Neuronal stem cell (in vitro differentiated cells): Measurements from ENCODE around the gene SMC1B.

ENCODE experiments used
- DNase-seq: peaks from one replicate; pipeline ENCODE4 v3.0.0-alpha.2; 2013; ENCODE audit warnings: low spot score
- H2AFZ ChIP-seq: one replicate; pipeline ENCODE4 v1.6.1; 2013; ENCODE audit warnings: mild to moderate bottlenecking, low read length, inconsistent platforms
- H2AK5ac ChIP-seq: 2 replicates; pipeline ENCODE4 v1.6.1; 2013; ENCODE audit warnings: low read depth, mild to moderate bottlenecking, inconsistent platforms, low read length, moderate library complexity, mixed read lengths
- H2BK120ac ChIP-seq: 2 replicates; pipeline ENCODE4 v1.6.1; 2013; ENCODE audit warnings: low read depth, mild to moderate bottlenecking, inconsistent platforms, low read length, moderate library complexity, mixed read lengths
- H2BK12ac ChIP-seq: one replicate; pipeline ENCODE4 v1.6.1; 2013; ENCODE audit warnings: low read length, inconsistent platforms
- H2BK15ac ChIP-seq: 2 replicates; pipeline ENCODE4 v1.6.1; 2013; ENCODE audit warnings: mild to moderate bottlenecking, low read length, inconsistent platforms, mixed read lengths
- H2BK5ac ChIP-seq: one replicate; pipeline ENCODE4 v1.6.1; 2013; ENCODE audit warnings: inconsistent platforms, mild to moderate bottlenecking, low read length, moderate library complexity
- H3K14ac ChIP-seq: one replicate; pipeline ENCODE4 v1.6.1; 2013; ENCODE audit warnings: low read length, inconsistent platforms
- H3K18ac ChIP-seq: 2 replicates; pipeline ENCODE4 v1.6.1; 2013; ENCODE audit warnings: low read length, inconsistent platforms
- H3K23ac ChIP-seq: 2 replicates; pipeline ENCODE4 v1.6.1; 2013; ENCODE audit warnings: low read depth, mild to moderate bottlenecking, mixed read lengths, low read length, inconsistent platforms; ENCODE audit not compliant: poor library complexity
- H3K27ac ChIP-seq: replicated peaks from 3 replicates; pipeline ENCODE4 v1.5.1; 2013; ENCODE audit warnings: low read length, inconsistent platforms
- H3K27me3 ChIP-seq, 3 experiments: 2 replicates each; pipeline ENCODE4 v1.6.1; 2013; ENCODE audit warnings: low read length in 3 of 3, mild to moderate bottlenecking in 2 of 3, inconsistent platforms in 1 of 3, low read depth in 1 of 3, mixed read lengths in 1 of 3, moderate library complexity in 1 of 3; ENCODE audit not compliant: control insufficient read depth in 3 of 3, insufficient read depth in 3 of 3
- H3K36me3 ChIP-seq, 2 donors: replicated peaks in 1 of 2; 2 replicates each; pipeline ENCODE4 v1.6.1; 2013; ENCODE audit warnings: low read length in 2 of 2; ENCODE audit not compliant: control insufficient read depth in 2 of 2, insufficient read depth in 2 of 2
- H3K4ac ChIP-seq: 2 replicates; pipeline ENCODE4 v1.6.1; 2013; ENCODE audit warnings: inconsistent platforms, mild to moderate bottlenecking, low read length, moderate library complexity
- H3K4me1 ChIP-seq, 2 donors: 1 replicate in 1 of 2; 2 replicates in 1 of 2; pipeline ENCODE4 v1.6.1; 2013; ENCODE audit warnings: low read length in 2 of 2, low read depth in 1 of 2; ENCODE audit not compliant: control insufficient read depth in 2 of 2, insufficient read depth in 1 of 2
- H3K4me2 ChIP-seq: one replicate; pipeline ENCODE4 v1.6.1; 2013; ENCODE audit warnings: mild to moderate bottlenecking, low read length, inconsistent platforms; ENCODE audit not compliant: insufficient read depth, poor library complexity, severe bottlenecking
- H3K4me3 ChIP-seq, 2 donors: 2 replicates each; pipeline ENCODE4 v1.5.1; 2013; ENCODE audit warnings: low read length in 2 of 2, mild to moderate bottlenecking in 2 of 2, inconsistent platforms in 1 of 2, moderate library complexity in 1 of 2
- H3K79me1 ChIP-seq: one replicate; pipeline ENCODE4 v1.6.1; 2013; ENCODE audit warnings: low read depth, mild to moderate bottlenecking, inconsistent platforms, low read length, moderate library complexity
- H3K9ac ChIP-seq: one replicate; pipeline ENCODE4 v1.6.1; 2013; ENCODE audit warnings: mild to moderate bottlenecking, low read depth, low read length, inconsistent platforms; ENCODE audit not compliant: poor library complexity
- H3K9me3 ChIP-seq, 2 donors: replicated peaks in 1 of 2; 2 replicates each; pipeline versions ENCODE3 to v1.6.1; 2013; ENCODE audit warnings: low read length in 2 of 2, mild to moderate bottlenecking in 2 of 2, inconsistent platforms in 1 of 2, low read depth in 1 of 2, mixed read lengths in 1 of 2, moderate library complexity in 1 of 2; ENCODE audit not compliant: control insufficient read depth in 2 of 2, insufficient read depth in 1 of 2
- H4K8ac ChIP-seq: one replicate; pipeline ENCODE4 v1.6.1; 2013; ENCODE audit warnings: low read depth, mild to moderate bottlenecking, inconsistent platforms, low read length, moderate library complexity
- H4K91ac ChIP-seq: one replicate; pipeline ENCODE4 v1.6.1; 2013; ENCODE audit warnings: low read length, low read depth, mild to moderate bottlenecking, inconsistent platforms; ENCODE audit not compliant: poor library complexity
- WGBS, 2 donors: extraction: QIAGEN DNeasy Blood & Tissue Kit; methylation state at CpG; one replicate each; pipeline ENCODE4 v1.1.7; 2013; ENCODE audit warnings: missing lambda C conversion rate in 2 of 2, mixed read lengths in 1 of 2; ENCODE audit not compliant: insufficient read length in 2 of 2, insufficient replicate concordance in 1 of 2; ENCODE audit errors: extremely low coverage in 2 of 2; 5-methylcytosine and 5-hydroxymethylcytosine counted together

SMC1B gene

GRCh38 chr22:45428391-45429385, 15.3 kb upstream of the SMC1B start:
- WGBS, 2 donors, result no CpG with 5 or more reads among the region's 19 CpGs
- Histone ChIP-seq H3K4me3 (no peak overlapping the region), H2AFZ (no peak overlapping the region), H3K4ac (no peak overlapping the region), H2BK5ac (no peak overlapping the region), H2AK5ac (no peak overlapping the region), H4K8ac (no peak overlapping the region), H3K9ac (no peak overlapping the region), H2BK15ac (no peak overlapping the region), H3K36me3 (no peaks in the 10 kb centered on the region), H3K18ac (no peak overlapping the region), H3K4me1 (no peaks in the 10 kb centered on the region), H3K4me2 (no peak overlapping the region), H3K27ac (no peak overlapping the region), H3K23ac (no peak overlapping the region), H3K9me3 (peaks cover 0 to 3% of the 10 kb centered on the region in 2 donors), H3K27me3 (peaks cover 0 to 18% (median 0%) of the 10 kb centered on the region in 3 experiments), H2BK12ac (peak overlapping the region; percentile 59), H3K14ac (peak overlapping the region; percentile 21), H3K79me1 (no peaks in the 10 kb centered on the region), H2BK120ac (no peak overlapping the region), H4K91ac (no peak overlapping the region)
- DNase-seq, result no peak

GRCh38 chr22:45427114-45427513, 13.7 kb upstream of the SMC1B start:
- no CpG with 5 or more reads among the region's 2 CpGs for WGBS, 2 donors

DNA sequence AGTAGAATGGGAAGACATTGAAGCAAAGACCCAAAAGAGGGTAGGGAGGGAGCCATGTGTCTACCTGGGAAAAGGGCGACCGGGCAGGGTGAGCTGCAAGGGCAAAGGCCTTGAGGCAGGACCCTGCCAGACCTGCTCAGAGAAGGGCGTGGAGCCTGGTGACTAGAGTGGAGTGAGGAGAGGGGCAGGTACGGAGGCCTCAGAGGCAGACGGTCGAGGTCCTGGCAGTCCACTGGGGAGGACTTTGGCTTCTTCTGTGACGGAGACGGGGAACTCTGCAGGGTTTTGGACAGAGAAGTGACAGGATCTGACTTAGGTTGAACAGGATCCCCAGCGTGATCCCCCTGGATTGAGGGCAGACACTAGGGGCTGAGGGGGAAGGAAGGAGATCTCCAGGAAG, 13.0 kb upstream of the SMC1B start:
- Histone ChIP-seq H2BK12ac (no peak overlapping the region), H2AFZ (no peak overlapping the region), H3K4ac (no peak overlapping the region), H4K8ac (no peak overlapping the region), H3K27ac (no peak overlapping the region), H3K9ac (no peak overlapping the region), H3K36me3 (no peaks in the 10 kb centered on the region), H3K4me2 (no peak overlapping the region), H3K79me1 (no peaks in the 10 kb centered on the region), H3K18ac (peak overlapping the region; percentile 11), H3K9me3 (peaks cover 0 to 3% of the 10 kb centered on the region in 2 donors), H3K4me3 (no peak overlapping the region), H4K91ac (no peak overlapping the region), H3K23ac (no peak overlapping the region), H2BK120ac (no peak overlapping the region), H3K14ac (no peak overlapping the region), H3K4me1 (no peaks in the 10 kb centered on the region), H2BK5ac (no peak overlapping the region), H2BK15ac (no peak overlapping the region), H3K27me3 (peaks cover 0 to 22% (median 0%) of the 10 kb centered on the region in 3 experiments), H2AK5ac (no peak overlapping the region)
- no CpG with 5 or more reads among the region's 9 CpGs for WGBS, 2 donors
- DNase-seq, result no peak

More at GRCh38 chr22:45427114-45427513, 13.7 kb upstream of the SMC1B start:
- no peak overlapping the region for H2BK15ac ChIP-seq
- H3K27ac ChIP-seq, result no peak overlapping the region
- H3K36me3 ChIP-seq, result no peaks in the 10 kb centered on the region
- no peak overlapping the region for H2AFZ ChIP-seq
- no peak overlapping the region for H2AK5ac ChIP-seq
- H4K91ac ChIP-seq, result no peak overlapping the region
- no peak for DNase-seq
- no peak overlapping the region for H2BK5ac ChIP-seq
- no peak overlapping the region for H3K9ac ChIP-seq
- H3K23ac ChIP-seq, result no peak overlapping the region
- no peak overlapping the region for H3K4me2 ChIP-seq
- H3K79me1 ChIP-seq, result no peaks in the 10 kb centered on the region
- no peak overlapping the region for H3K18ac ChIP-seq
- H3K4me1 ChIP-seq, result no peaks in the 10 kb centered on the region
- no peak overlapping the region for H2BK12ac ChIP-seq
- no peak overlapping the region for H3K4ac ChIP-seq
- H4K8ac ChIP-seq, result no peak overlapping the region
- no peak overlapping the region for H2BK120ac ChIP-seq
- H3K9me3 ChIP-seq, result peaks cover 0 to 3% of the 10 kb centered on the region in 2 donors
- H3K4me3 ChIP-seq, result no peak overlapping the region
- peaks cover 0 to 16% (median 0%) of the 10 kb centered on the region in 3 experiments for H3K27me3 ChIP-seq
- no peak overlapping the region for H3K14ac ChIP-seq

DNA sequence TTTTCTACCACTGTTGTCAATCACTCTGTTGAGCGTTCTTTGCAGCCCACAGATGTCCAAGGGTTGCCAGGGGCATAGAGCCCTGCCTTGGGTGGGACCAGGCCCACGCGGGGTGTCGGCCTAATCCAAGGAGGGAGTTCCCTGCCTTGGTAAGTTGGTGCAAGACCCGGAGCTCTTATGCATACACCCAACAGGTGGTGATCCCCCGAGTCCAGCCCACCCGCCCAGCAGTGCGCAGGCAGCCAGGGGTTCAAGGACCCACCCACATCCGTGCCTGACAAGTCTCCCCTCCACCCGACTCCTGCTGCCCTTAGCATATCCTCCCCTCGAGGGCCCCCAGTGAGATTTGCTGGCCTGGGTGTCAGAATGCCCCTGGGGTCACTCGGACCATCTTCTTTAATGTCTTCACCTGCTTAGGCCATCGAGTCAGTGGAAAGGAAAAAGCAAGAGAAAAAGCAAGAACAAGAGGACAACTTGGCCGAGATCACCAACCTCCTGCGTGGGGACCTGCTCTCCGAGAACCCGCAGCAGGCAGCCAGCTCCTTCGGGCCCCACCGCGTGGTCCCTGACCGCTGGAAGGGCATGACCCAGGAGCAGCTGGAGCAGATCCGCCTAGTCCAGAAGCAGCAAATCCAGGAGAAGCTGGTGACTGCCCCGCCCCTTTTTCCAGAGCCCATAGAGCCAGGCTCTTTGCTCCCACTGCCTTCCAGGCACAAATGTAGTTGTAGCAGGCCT, 12.3 kb upstream of the SMC1B start:
- DNase-seq, result no peak
- no CpG with 5 or more reads among the region's 23 CpGs for WGBS, 2 donors
- H3K23ac ChIP-seq, result no peak overlapping the region

More for the DNA sequence above, 12.3 kb upstream of the SMC1B start:
- Histone ChIP-seq H3K9me3 (peaks cover 0 to 3% of the 10 kb centered on the region in 2 donors), H3K4ac (no peak overlapping the region), H3K14ac (no peak overlapping the region), H4K91ac (no peak overlapping the region), H2BK120ac (no peak overlapping the region), H3K9ac (no peak overlapping the region), H2BK5ac (no peak overlapping the region), H3K18ac (no peak overlapping the region), H3K36me3 (no peaks in the 10 kb centered on the region), H3K27ac (no peak overlapping the region), H3K4me1 (no peaks in the 10 kb centered on the region), H4K8ac (no peak overlapping the region), H3K27me3 (peaks cover 0 to 22% (median 0%) of the 10 kb centered on the region in 3 experiments), H3K4me3 (no peak overlapping the region), H2BK12ac (no peak overlapping the region), H2AFZ (no peak overlapping the region), H3K4me2 (no peak overlapping the region), H3K79me1 (no peaks in the 10 kb centered on the region), H2BK15ac (no peak overlapping the region), H2AK5ac (peak overlapping the region; percentile 30)
